Gastroesophageal sphincter (tissue), 4 donors: ENCODE measurements around the gene CEP135. TPM values are rescaled to one million over a fixed set of nuclear protein-coding genes. Genes with fewer than 3 reads are reported as not detected.

Experiments
- ATAC-seq: fragments of 150-250 bp; one replicate; pipeline ENCODE4 v1.9.1; 2016; ENCODE audit warnings: mild to moderate bottlenecking, moderate library complexity
- H3K27ac ChIP-seq, 4 donors: fragments of 200-600 bp; sonication (generic) in 3 of 4; 1 replicate in 3 of 4; 2 replicates in 1 of 4; pipeline ENCODE4 v1.5.1; 2016 to 2019
- H3K27me3 ChIP-seq: fragments of 200-600 bp; sonication (generic); one replicate; pipeline ENCODE4 v1.5.1; 2019
- H3K36me3 ChIP-seq, 2 donors: fragments of 200-600 bp; sonication (generic); one replicate each; pipeline ENCODE4 v1.5.1; 2019; ENCODE audit warnings: control low read depth in 1 of 2
- H3K4me1 ChIP-seq, 3 donors: fragments of 200-600 bp; sonication (generic); 1 replicate in 2 of 3; 2 replicates in 1 of 3; pipeline ENCODE4 v1.5.1; 2016 to 2019; ENCODE audit warnings: control low read depth in 2 of 3
- H3K4me3 ChIP-seq, 2 donors: fragments of 200-600 bp; sonication (generic); one replicate each; pipeline ENCODE4 v1.5.1; 2019; ENCODE audit warnings: mild to moderate bottlenecking in 1 of 2, moderate library complexity in 1 of 2
- H3K9me3 ChIP-seq, 3 donors: fragments of 200-600 bp; sonication (generic); one replicate each; pipeline ENCODE4 v1.5.1; 2017 to 2019; ENCODE audit warnings: control low read depth in 2 of 3
- CTCF ChIP-seq, 4 experiments: fragments of 200-600 bp in 2 of 4; fragments of 450-650 bp in 2 of 4; sonication (generic) in 1 of 4; IDR thresholded peaks; one replicate each; pipeline ENCODE4 v1.5.1; 2017 to 2019; ENCODE audit warnings: antibody characterized with exemption in 4 of 4, mild to moderate bottlenecking in 2 of 4, moderate library complexity in 2 of 4
- EP300 ChIP-seq: sonication (generic); formaldehyde crosslinking; IDR thresholded peaks from one replicate; pipeline ENCODE4 v1.6.1; 2017; ENCODE audit warnings: antibody characterized with exemption, mild to moderate bottlenecking
- POLR2A ChIP-seq, 2 donors: fragments of 450-650 bp; IDR thresholded peaks; one replicate each; pipeline ENCODE4 v1.6.1; 2017; ENCODE audit warnings: antibody characterized with exemption in 2 of 2, mild to moderate bottlenecking in 2 of 2, moderate library complexity in 1 of 2
- POLR2AphosphoS5 ChIP-seq: sonication (generic); formaldehyde crosslinking; IDR thresholded peaks from one replicate; pipeline ENCODE4 v1.6.1; 2017; ENCODE audit warnings: antibody characterized with exemption
- WGBS, 2 donors: methylation state at CpG; one replicate each; pipeline ENCODE4 v1.1.5; 2018; ENCODE audit warnings: low coverage in 1 of 2; 5-methylcytosine and 5-hydroxymethylcytosine counted together
- total RNA-seq, 4 donors: library from RNA; depleted of rRNA; stranded (reverse); fragments of >200 nt; gene quantifications; one replicate each; pipeline ENCODE4 v1.1.0, GENCODE V29; 2016

Gene CEP135
- total RNA-seq, 4 donors from 2014 or later = 4.5 to 5.3 (median 4.7) TPM

- no peaks in the 10 kb centered on the region for H3K27me3 ChIP-seq
- H3K36me3 ChIP-seq = peaks cover 0 to 39% of the 10 kb centered on the region in 2 donors
- no peaks in the 10 kb centered on the region for H3K9me3 ChIP-seq
- no peaks in the 10 kb centered on the region for H3K4me1 ChIP-seq
- ATAC-seq = no peak
- no peak overlapping the region for H3K4me3 ChIP-seq
- TF ChIP-seq POLR2A (IDR thresholded peaks at IDR 0.05) (no peak), CTCF (IDR thresholded peaks at IDR 0.05) (no peak), EP300 (no peak), POLR2AphosphoS5 (no peak)
- H3K27ac ChIP-seq = no peak overlapping the region
- WGBS, 2 donors = 82 to 89% methylated on average over 1 of the region's 1 CpG
Observed at GRCh38 chr4:55967376-55967775, 18.6 kb downstream of the CEP135 start.

- no peak overlapping the region for H3K27ac ChIP-seq
- no peak for TF ChIP-seq CTCF (IDR thresholded peaks at IDR 0.05)
- no peak for TF ChIP-seq EP300
- no peak for TF ChIP-seq POLR2A (IDR thresholded peaks at IDR 0.05)
- TF ChIP-seq POLR2AphosphoS5 = no peak
- H3K27me3 ChIP-seq = no peaks in the 10 kb centered on the region
- peaks cover 0 to 33% of the 10 kb centered on the region in 2 donors for H3K36me3 ChIP-seq
- no peaks in the 10 kb centered on the region for H3K9me3 ChIP-seq
- H3K4me3 ChIP-seq = no peak overlapping the region
- WGBS, 2 donors = 73 to 87% methylated on average over 2 of the region's 2 CpGs
- ATAC-seq = no peak
- H3K4me1 ChIP-seq = no peaks in the 10 kb centered on the region
Observed at GRCh38 chr4:55973650-55974049, 24.9 kb downstream of the CEP135 start.

- no peak for TF ChIP-seq CTCF (IDR thresholded peaks at IDR 0.05)
- no peak for TF ChIP-seq EP300
- TF ChIP-seq POLR2A (IDR thresholded peaks at IDR 0.05) = no peak
- no peak for TF ChIP-seq POLR2AphosphoS5
- Histone ChIP-seq H3K4me3 (no peak overlapping the region), H3K9me3 (no peaks in the 10 kb centered on the region), H3K27ac (no peak overlapping the region), H3K36me3 (peaks cover 0 to 35% of the 10 kb centered on the region in 2 donors), H3K27me3 (no peaks in the 10 kb centered on the region), H3K4me1 (no peaks in the 10 kb centered on the region)
- ATAC-seq = no peak
- 96 to 100% methylated on average over 4 of the region's 4 CpGs for WGBS, 2 donors
Observed at GRCh38 chr4:55977811-55978210, 29.1 kb downstream of the CEP135 start.

- H3K27ac ChIP-seq = no peak overlapping the region
- no peak for ATAC-seq
- H3K36me3 ChIP-seq = peaks cover 0 to 32% of the 10 kb centered on the region in 2 donors
- no peak overlapping the region for H3K4me3 ChIP-seq
- TF ChIP-seq CTCF (IDR thresholded peaks at IDR 0.05) (no peak), EP300 (no peak), POLR2A (IDR thresholded peaks at IDR 0.05) (no peak), POLR2AphosphoS5 (no peak)
- no peaks in the 10 kb centered on the region for H3K27me3 ChIP-seq
- H3K9me3 ChIP-seq = no peaks in the 10 kb centered on the region
- no peaks in the 10 kb centered on the region for H3K4me1 ChIP-seq
- WGBS, 2 donors = 74 to 84% methylated on average over 2 to 3 of the region's 3 CpGs
Observed at GRCh38 chr4:55979562-55979961, 30.8 kb downstream of the CEP135 start.

- no peaks in the 10 kb centered on the region for H3K4me1 ChIP-seq
- 87 to 89% methylated on average over 3 of the region's 3 CpGs for WGBS, 2 donors
- H3K27ac ChIP-seq = no peak overlapping the region
- no peaks in the 10 kb centered on the region for H3K9me3 ChIP-seq
- TF ChIP-seq EP300 = no peak
- TF ChIP-seq CTCF (IDR thresholded peaks at IDR 0.05) = no peak
- TF ChIP-seq POLR2AphosphoS5 = no peak
- TF ChIP-seq POLR2A (IDR thresholded peaks at IDR 0.05) = no peak
- H3K36me3 ChIP-seq = peaks cover 0 to 41% of the 10 kb centered on the region in 2 donors
- no peak overlapping the region for H3K4me3 ChIP-seq
- no peaks in the 10 kb centered on the region for H3K27me3 ChIP-seq
- no peak for ATAC-seq
Observed at GRCh38 chr4:55980725-55981124, 32.0 kb downstream of the CEP135 start.
